Astrocyte of the cerebellum (primary cell): ENCODE results near the gene IFNAR1.
A peak's percentile ranks its signal among the peaks of the same experiment; 100 is the strongest.

Experiments used
- DNase-seq: peaks from one replicate; pipeline ENCODE4 v3.0.0-alpha.2; 2011; ENCODE audit warnings: low read depth
- H3K4me3 ChIP-seq: 2 replicates; pipeline ENCODE4 v1.5.1; 2011; ENCODE audit warnings: mild to moderate bottlenecking, low read depth, low read length, moderate library complexity
- in situ Hi-C: cut with HindIII; loops from 2 replicates; pipeline ENCODE4 v1.10.0; 2017; ENCODE audit warnings: low sequenced_read_pairs
- TF ChIP-seq, protein P1 (sequence below): IDR thresholded peaks from 2 replicates; pipeline ENCODE4 v1.5.1; 2012; ENCODE audit warnings: low read length, low read depth, moderate library complexity, mild to moderate bottlenecking; ENCODE audit errors: missing control alignments

Gene IFNAR1

DNA sequence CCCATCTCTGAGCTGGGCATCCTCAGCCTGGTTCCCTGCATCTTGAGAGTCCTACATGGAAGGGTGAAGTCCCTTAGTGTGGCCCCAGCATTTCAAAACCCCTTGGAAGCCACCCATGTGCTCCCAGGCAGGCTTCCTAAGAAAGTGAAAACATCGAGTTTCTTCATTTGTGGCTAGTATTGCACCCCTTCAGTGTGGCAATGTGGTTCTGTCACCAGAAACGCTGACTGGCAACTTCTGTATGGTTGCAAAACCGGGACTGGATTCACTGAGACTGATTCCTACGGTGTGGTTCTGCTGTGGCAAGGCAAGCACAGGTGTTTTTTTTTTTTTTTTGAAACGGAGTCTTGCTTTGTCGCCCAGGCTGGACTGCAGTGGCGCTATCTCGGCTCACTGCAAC is 69.5 kb downstream of the IFNAR1 start:
- no peak overlapping the region for H3K4me3 ChIP-seq
- TF ChIP-seq, protein P1, sequence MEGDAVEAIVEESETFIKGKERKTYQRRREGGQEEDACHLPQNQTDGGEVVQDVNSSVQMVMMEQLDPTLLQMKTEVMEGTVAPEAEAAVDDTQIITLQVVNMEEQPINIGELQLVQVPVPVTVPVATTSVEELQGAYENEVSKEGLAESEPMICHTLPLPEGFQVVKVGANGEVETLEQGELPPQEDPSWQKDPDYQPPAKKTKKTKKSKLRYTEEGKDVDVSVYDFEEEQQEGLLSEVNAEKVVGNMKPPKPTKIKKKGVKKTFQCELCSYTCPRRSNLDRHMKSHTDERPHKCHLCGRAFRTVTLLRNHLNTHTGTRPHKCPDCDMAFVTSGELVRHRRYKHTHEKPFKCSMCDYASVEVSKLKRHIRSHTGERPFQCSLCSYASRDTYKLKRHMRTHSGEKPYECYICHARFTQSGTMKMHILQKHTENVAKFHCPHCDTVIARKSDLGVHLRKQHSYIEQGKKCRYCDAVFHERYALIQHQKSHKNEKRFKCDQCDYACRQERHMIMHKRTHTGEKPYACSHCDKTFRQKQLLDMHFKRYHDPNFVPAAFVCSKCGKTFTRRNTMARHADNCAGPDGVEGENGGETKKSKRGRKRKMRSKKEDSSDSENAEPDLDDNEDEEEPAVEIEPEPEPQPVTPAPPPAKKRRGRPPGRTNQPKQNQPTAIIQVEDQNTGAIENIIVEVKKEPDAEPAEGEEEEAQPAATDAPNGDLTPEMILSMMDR, result no peak
- DNase-seq, result no peak
- in situ Hi-C loops, result no loop called here

DNA sequence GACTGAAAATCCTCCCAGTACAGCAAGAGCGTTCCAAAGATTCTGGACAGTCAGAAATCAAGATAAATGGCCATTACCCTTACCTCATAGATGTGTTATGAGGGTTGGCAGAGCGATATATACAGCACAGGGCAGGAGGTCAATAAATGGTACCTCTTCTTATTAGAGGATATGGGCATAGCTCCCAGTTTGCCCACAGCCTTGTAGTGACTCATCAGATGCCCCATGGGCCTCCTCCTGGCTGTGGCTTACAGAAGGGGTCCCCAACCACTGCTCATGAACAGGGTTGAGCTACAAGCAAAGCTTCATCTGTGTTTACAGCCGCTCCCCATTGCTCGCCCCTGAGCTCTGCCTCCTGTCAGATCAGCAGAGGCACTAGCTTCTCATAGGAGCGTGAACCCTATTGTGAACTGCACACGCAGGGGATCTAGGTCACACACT is 71.1 kb downstream of the IFNAR1 start:
- TF ChIP-seq, protein P1, result no peak
- H3K4me3 ChIP-seq, result no peak overlapping the region
- no peak for DNase-seq
- in situ Hi-C loops, result no loop called here

GRCh38 chr21:33396436-33396835 is 71.7 kb downstream of the IFNAR1 start:
- TF ChIP-seq, protein P1, result no peak
- no peak for DNase-seq
- in situ Hi-C loops, result no loop called here
- no peak overlapping the region for H3K4me3 ChIP-seq

DNA sequence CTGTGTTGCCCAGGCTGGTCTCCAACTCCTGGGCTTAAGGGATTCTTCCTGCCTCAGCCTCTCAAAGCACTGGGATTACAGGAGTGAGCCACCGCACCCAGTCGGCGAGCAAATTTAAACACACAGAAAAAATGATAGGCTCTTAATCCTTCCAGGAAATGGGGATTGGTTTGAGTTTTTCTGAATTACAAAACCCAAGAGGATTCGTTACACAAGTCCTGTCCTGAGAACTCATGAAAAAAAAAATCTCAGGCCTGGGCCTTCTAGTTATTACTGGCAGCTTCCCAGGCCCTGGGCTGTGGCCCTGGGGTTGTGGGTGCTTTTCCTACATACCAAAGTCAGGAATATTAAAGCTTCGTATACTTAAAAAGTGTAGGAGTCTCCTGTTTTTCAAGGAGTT is 72.2 kb downstream of the IFNAR1 start:
- peak; percentile 66 for DNase-seq
- H3K4me3 ChIP-seq, result no peak overlapping the region
- TF ChIP-seq, protein P1, result no peak
- in situ Hi-C loops, result no loop called here

DNA sequence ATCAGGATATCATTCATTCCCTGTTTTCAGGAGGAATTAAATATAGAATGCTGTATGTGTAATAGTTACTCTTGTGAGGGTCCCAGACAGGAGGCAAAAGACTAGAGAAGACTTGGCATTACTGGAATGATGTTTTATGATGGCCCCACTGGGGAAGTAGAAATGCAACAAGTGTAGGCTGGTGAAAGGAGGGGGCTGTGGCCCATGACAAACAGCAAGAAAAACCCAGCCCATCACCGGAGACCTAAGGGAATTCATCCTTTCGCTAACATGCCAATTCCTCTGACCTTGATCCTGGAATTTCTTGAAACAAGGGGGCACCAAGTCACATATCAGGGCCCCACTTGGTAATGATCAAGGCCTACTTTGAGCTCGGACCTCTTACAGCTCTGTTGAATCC is 72.9 kb downstream of the IFNAR1 start:
- no peak overlapping the region for H3K4me3 ChIP-seq
- in situ Hi-C loops, result no loop called here
- DNase-seq, result no peak
- TF ChIP-seq, protein P1, result no peak

- no peak for DNase-seq
- TF ChIP-seq, protein P1, result no peak
- in situ Hi-C loops, result no loop called here
- no peak overlapping the region for H3K4me3 ChIP-seq
Measured at GRCh38 chr21:33398361-33398760, 73.6 kb downstream of the IFNAR1 start.

- in situ Hi-C loops, result no loop called here
- TF ChIP-seq, protein P1, result no peak
- DNase-seq, result no peak
- H3K4me3 ChIP-seq, result no peak overlapping the region
Measured at GRCh38 chr21:33401630-33401992, 76.8 kb downstream of the IFNAR1 start.
